GM15510 (cell line): Measurements from ENCODE around the gene FBRSL1.

Experiments used
- POLR2A ChIP-seq: IDR thresholded peaks from 3 replicates; pipeline ENCODE4 v1.6.1; 2011; ENCODE audit warnings: borderline replicate concordance; ENCODE audit not compliant: insufficient read length; ENCODE audit errors: extremely low read depth

FBRSL1 gene

DNA sequence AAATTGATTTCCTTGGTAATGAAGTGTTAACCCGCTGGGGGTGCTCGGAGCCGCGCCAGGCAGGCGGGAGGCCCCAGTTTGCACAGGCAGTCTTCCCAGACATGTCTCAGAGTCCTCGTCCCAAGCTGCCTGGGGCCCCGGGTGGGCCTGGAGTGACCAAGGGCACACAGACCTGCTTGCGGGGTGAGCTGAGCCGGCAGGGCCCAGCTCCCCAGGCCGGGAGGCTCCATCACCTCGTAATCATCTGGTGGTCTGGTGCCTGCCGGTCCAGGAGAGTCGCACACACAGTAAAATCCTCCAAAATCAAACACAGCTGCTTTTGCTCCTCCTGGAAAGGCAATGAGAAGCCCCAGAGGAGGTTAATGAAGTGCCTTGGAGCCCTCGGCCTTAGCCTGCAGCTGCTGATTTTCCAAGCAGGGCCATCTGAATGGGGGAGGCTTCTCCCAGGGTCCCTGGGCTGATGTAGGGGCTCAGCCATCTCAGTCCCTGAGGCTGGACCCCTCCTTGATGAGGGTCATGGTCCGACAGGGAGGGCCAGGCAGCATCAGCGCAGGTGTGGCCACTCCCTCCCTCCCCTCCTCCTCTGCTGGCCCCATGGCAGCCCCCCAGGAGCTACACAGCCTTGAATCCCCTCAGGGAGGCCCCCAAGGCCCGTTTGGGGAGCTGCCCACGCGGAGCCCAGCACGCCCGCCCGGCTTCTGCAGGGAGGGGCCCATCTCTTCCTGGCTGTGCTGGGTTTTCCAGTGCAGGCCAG is 39.4 kb upstream of the FBRSL1 start:
- no peak for TF ChIP-seq POLR2A

DNA sequence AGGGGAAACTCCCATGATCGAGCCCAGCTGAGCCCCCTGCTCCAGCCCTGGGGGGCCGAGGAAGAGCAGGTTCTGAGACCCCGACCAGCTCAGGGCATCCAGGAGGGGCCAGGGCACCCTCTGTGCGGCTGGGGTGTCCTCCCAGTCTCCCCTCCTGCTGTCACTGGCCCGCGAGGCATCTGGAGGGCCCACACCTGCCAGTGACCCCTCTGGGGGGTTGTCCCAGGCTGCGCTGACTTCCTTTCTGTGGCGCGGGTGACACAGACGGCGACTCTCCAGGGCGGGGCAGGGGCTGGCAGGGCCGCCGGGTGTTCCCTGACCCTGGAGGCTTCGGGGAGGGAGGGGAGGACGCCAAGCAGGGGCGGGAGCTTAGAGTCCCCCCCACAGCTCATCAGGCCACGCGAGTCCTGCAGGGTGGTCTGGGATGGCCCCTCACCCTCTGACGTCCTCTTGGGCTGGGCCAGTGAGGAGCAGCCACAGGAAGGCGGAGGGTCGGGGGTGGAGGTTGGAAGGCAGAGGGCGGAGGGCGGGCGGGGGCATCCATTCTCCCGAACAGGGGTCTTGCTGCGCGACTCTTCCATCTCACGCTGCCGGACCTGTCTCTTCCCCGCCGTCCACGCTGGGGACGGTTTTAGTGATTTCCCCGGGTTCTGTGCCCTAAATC is 38.6 kb upstream of the FBRSL1 start:
- no peak for TF ChIP-seq POLR2A

DNA sequence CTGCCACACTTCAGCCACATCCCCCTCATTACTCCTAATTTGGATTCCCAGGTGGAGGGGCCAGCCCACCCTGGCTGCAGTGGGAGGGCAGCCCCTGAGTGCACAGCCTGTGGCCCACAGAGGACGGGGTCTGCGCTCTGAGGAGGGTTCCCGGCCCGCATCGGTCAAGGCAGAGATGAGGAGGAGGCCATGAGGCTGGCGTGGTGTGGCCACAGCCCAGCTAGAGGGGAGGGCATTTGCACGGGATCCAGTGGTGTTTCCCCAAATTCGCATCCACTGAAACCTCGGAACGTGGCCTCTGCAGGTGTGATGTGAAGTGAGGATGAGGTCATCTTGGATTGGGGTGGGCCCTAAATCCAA is 38.1 kb upstream of the FBRSL1 start:
- TF ChIP-seq POLR2A = no peak

DNA sequence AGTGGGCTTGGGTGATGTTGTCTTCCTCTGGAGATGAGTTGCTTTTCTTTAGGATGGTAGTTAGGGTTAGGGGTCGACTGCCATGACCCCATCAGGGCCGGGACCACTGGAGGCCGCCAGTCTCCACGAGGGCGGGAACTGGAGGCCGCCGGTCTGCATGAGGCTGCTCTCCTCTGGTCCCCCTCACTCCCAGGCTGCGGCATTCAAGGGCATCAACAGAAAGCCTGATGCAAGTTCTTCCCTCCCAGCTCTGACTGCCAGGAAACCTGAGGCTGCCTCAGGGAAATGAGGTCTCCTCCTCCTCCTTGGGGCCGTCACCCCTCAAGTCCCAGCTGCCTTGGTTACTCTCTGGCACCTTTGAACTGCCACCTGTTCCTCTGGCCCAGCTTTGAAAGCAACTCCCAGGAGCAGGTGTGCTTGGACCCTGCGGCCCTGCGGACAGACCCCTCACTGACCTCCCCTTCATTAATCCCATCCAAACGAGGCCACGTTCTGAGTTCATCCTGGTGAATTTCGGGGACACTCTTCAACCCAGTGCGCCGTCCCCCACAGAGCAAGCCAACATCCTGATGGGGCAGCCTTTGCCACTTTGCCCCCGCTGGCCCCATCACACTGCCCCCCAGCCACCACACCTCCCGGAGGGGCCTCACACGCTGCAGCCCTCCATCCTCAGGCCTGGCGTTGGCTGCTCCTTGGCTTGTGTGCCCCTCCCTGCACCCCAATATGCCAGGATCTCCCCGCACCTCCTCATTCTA is 37.2 kb upstream of the FBRSL1 start:
- no peak for TF ChIP-seq POLR2A

DNA sequence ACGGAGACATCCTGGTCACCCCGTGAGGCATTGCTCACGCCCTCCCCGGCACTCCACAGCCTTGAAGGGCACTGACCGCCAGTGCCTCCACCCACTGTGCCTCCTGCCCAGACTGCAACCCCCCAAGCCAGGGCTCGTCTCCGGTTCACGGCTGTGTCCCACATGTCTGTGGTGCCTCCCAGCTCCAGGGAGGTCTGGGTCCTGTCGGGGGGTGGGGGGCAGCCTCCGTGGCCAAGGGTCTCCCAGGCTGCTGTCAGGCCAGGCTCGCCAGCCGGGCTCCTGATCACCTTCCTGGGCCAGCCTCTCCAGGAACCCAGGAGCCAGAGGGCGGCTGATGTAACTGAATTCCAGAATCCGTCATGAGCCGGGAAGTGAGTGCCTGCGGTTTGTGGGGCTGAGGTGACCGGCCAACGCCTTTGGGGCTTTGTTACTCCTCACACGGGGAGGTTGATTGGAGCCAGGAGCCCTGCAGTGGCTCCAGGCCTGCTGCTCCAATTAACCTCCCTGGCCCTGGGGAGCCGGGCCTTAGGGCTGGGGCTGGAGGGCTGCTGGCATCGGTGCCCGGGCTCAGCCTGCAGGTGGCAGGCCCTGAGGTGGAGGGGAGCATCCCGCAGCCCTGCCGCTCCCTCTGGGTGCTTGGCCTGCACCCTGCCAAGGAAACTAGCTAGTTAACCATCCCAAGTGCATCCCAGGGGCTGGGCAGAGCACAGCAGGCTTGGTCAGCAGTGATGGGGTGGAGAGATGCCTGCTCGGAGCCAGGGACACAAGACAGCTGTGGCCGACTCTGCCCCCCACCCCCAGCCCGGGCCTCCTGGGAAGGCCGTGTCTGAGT is 36.4 kb upstream of the FBRSL1 start:
- no peak for TF ChIP-seq POLR2A

DNA sequence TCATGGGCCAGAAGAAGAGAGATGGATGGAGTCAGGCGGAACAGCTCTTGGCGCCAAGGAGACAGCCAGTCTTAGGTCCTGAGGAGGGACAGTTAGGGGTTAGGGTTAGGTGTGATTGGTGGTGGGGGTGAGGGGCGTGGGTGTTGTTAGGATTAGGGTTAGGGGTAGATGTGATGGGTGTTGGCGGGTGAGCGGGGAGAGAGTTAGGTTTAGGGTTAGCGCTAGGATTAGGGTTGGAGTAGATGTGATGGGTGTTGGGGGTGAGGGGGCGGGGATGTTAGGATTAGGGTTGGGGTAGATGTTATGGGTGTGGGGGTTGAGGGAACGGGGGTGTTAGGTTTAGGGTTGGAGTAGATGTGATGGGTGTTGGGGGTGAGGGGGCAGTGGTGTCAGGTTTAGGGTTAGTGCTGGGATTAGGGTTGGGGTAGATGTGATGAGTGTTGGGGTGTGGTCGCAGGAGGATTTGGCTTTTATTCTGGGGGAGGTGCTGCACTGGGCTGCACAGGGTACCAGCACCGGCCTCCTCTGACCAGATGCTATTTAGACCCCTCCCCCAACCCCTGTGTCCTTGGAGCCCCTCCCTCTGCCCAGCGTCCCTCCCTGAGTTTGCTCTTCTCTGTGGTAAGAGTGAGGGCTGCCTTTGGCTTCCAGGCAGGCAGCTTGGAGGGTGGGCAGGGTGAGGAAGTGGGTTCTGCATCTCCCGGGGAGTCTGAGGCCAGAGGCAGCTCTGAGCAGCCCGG is 35.6 kb upstream of the FBRSL1 start:
- TF ChIP-seq POLR2A = no peak

DNA sequence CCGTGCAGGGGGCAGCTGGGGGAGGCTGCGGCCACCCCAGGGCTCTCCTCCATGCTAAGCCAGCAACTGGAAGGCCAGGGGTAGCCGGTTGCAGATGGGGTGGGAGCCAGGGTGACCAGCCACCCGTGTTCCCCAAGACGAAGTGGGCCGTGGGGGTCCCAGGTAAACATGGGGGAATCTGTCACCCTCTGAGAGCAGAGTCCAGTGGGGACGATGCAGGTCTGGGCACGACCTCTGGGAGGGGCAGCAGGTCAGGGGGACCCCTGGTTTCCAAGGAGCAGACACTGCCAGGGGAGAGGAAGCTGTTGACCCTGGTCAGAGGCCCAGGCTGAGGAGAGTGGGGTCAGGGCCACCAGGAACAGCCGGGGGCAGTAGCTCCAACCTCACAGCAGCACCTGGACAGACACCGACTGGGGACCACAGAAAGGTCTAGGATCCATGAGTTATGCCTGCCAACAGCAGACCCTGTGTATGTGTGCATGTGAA is 35.0 kb upstream of the FBRSL1 start:
- no peak for TF ChIP-seq POLR2A

DNA sequence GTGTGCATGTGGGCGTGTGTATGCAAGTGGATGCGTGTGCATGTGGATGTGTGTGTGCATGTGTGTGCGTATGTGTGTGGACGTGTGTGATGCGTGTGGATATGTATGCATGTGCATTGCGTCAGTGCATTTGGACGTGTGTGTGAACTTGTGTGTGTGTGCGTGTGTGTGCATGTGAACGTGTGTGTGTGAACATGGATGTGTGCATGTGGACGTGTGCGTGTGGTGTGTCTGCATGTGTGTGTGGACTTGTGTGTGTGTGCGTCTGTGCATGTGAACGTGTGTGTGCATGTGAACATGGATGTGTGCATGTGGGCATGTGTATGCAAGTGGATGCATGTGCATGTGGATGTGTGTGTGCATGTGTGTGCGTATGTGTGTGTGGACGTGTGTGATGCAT is 34.4 kb upstream of the FBRSL1 start:
- no peak for TF ChIP-seq POLR2A

DNA sequence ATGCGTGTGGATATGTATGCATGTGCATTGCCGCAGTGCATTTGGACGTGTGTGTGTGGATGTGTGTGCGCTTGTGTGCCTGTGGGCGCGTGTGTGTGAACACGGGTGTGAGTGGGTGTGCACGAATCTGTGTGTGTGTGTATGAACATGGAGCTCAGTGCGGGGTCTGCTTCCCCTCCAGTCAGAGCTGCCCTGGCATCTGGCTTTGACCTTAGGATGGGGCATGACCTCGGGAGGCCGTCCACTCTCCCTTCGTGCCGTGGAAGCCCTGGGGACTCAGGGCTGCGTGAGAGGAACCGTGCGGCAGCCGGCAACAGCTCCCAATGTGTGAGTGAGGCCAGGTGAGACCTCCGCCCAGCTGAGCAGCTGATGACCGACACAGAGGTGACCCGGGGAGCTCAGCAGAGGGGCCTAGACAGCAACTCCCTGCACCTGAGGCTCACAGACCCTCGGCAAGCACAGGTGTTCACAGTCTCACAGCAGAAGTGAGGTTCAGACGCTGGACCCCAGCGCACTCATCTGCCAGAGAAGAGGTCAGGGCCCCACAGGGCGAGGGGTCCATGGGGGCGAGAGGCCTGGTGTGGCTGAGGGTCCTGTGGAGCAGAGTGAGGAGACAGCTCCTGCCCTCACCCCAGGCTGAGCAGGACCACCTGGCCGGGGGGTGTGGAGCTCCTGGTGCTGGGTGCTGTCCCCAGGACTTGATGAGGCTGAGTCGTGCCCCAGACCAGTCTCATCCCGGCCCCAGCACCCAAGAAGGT is 33.6 kb upstream of the FBRSL1 start:
- TF ChIP-seq POLR2A = no peak

DNA sequence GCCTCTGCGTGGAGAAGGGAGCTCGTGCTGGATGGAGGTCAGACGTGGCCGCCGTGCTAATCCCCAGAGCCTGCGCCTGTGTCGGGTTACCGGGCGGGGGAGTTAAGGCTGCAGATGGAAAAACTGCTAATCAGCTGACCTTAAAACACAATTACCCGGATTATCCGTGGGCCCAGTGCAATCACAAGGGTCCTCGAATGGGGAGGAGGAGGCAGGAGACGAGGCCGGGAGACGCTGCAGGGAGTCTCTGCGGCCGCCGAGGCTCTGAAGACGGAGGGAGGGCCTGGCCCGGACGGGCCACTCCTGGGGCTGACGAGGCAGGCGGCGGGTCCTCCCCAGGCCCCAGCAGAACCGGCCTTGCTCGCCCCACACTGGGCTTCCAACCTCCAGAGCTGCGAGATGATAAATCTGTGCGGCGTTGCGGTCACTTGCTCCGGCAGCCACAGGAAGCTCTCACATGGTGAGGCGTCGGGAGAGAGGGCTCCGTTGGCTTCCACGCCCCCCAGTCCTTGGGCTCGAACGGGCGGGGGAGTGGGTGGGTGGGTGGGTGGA is 32.9 kb upstream of the FBRSL1 start:
- no peak for TF ChIP-seq POLR2A

DNA sequence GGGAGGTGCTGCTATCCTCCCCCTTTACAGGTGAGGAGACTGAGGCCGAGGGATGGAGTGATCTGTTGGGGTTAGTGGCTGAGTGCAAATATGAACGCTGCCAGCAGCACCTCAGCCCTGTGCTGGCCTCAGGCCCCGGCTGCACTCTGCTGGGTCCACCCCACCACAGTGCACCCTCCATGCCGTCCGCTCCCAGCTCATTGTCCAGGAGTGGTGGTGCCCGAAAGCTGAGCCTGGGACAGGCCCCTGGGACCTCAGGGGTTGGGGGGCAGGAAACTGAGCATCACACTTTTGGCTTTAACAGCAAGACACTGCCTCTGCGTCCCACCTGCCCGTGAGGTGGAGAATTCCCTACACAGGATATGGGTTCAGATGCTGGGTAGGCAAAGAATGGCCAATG is 31.5 kb upstream of the FBRSL1 start:
- no peak for TF ChIP-seq POLR2A

DNA sequence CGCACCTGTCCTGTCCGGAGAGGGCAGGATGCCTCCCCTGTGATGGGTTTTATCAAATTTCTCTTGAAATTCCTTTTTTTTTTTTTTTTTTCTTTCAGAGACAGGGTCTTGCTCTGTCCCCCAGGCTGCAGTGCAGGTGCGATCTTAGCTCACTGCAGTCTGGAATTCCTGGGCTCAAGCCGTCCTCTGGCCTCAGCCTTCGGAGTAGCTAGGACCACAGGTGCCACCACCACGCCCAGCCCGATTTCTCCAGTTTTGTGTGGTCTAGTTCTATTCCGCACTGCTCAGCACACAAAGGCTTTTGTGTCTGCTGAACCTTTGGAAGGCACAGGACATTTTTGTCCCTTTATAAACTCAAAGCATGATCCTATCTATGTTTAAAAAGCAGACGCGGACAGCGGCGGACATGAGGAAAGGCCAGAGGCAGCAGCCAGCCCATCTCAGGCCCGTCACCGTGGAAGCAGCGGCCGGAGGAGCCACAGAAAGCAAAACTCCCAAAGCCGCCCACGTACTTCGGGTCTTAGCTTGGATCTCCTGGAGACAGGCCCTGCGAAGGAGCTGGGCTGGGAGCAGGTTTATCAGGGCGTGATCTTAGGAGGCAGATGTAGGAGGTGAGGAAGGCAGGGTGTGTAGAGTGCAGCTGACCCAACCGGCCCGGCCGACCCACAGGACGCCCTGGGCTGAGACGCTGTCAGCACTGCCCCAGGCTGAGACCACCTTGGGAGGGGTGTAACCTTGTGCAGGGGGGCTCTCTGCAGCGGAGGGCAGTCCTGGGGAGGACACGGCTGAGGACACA is 30.9 kb upstream of the FBRSL1 start:
- TF ChIP-seq POLR2A = no peak

DNA sequence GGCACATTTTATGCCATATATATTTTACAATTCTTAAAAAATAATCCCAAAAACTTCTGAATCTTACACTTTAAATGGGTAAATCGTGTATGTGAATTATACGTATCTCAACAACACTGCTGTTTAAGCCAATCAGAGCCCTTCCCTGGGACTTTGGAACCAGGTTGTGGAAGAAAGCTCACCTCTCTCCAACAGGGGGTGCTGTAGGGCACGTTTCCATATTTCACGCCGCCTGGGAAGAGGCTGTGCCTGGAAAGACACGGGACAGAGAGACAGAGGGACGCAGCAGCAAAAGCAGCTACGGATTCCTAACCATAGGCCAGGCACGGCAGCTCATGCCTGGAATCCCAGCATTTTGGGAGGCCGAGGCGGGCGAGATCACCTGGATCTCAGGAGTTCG is 29.4 kb upstream of the FBRSL1 start:
- TF ChIP-seq POLR2A = no peak

DNA sequence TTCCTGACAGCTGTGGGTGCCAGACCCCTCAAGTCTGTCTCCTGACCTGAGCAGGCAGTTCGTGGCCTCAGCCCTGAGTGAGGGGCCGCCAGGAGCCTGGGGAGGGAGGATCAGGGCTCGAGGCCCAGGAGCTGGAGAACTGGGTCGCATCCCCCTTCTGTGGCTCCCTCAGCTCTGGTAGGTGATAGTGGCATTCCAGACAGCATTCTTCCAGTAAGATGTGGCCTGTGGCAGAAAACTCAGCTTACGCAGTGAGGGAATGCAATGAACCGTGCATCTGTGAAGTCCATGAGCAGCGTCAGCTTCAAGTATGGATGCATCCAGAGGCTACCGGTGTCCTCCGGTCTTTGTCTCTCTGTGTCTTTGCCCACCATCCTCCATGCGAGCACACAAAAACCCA is 28.4 kb upstream of the FBRSL1 start:
- no peak for TF ChIP-seq POLR2A
